ENCODE results near the gene DBH. TPM values are rescaled to one million over a fixed set of nuclear protein-coding genes. Genes with fewer than 3 reads are reported as not detected.
A peak's percentile ranks its signal among the peaks of the same experiment; 100 is the strongest.

Gene DBH
- total and polyA plus RNA-seq, 2 donors from 2014 or later: 0.39 TPM; not detected in 1

GRCh38 chr9:133632806-133633680, 3.1 kb upstream of the DBH start:
- DNase-seq: peak in 1 of 5 donors; percentile 60
- intact Hi-C loops (cut with DNase I): no loop called here
- FAIRE-seq: no peak
- no peaks in the 10 kb centered on the region for H3K27me3 ChIP-seq (ENCODE audit: control insufficient read depth, insufficient read depth, low read length)
- H3K27ac ChIP-seq (ENCODE audit: low read depth in 2 of 2, low read length in 2 of 2): no peak overlapping the region
- H3K4me1 ChIP-seq (ENCODE audit: control insufficient read depth in 2 of 3, insufficient read depth in 2 of 3, low read depth in 1 of 3, low read length in 3 of 3): peaks cover 0 to 7% (median 0%) of the 10 kb centered on the region in 3 donors
- TF ChIP-seq CTCF (IDR thresholded peaks at IDR 0.05; ENCODE audit: borderline replicate concordance, extremely low read depth, insufficient read depth): no peak
- H3K36me3 ChIP-seq (ENCODE audit: control insufficient read depth in 2 of 3, insufficient read depth in 3 of 3, low read length in 3 of 3): no peaks in the 10 kb centered on the region
- H3K4me3 ChIP-seq (ENCODE audit: low read length in 3 of 3): no peak overlapping the region
- H3K9ac ChIP-seq (ENCODE audit: low read length in 3 of 3): no peak overlapping the region
- H3K9me3 ChIP-seq (ENCODE audit: control insufficient read depth in 2 of 3, insufficient read depth in 1 of 3, low read length in 3 of 3): no peaks in the 10 kb centered on the region

GRCh38 chr9:133633681-133634080, 2.5 kb upstream of the DBH start:
- no peak overlapping the region for H3K9ac ChIP-seq (ENCODE audit: low read length in 3 of 3)
- TF ChIP-seq CTCF (IDR thresholded peaks at IDR 0.05; ENCODE audit: borderline replicate concordance, extremely low read depth, insufficient read depth): no peak
- H3K4me1 ChIP-seq (ENCODE audit: control insufficient read depth in 2 of 3, insufficient read depth in 2 of 3, low read depth in 1 of 3, low read length in 3 of 3): peaks cover 0 to 7% (median 0%) of the 10 kb centered on the region in 3 donors
- DNase-seq (peak in 2 of 5 donors; percentile 23 to 61), FAIRE-seq (no peak)
- no peak overlapping the region for H3K4me3 ChIP-seq (ENCODE audit: low read length in 3 of 3)
- no peaks in the 10 kb centered on the region for H3K27me3 ChIP-seq (ENCODE audit: control insufficient read depth, insufficient read depth, low read length)
- intact Hi-C loops (cut with DNase I): no loop called here
- H3K36me3 ChIP-seq (ENCODE audit: control insufficient read depth in 2 of 3, insufficient read depth in 3 of 3, low read length in 3 of 3): no peaks in the 10 kb centered on the region
- no peak overlapping the region for H3K27ac ChIP-seq (ENCODE audit: low read depth in 2 of 2, low read length in 2 of 2)
- no peaks in the 10 kb centered on the region for H3K9me3 ChIP-seq (ENCODE audit: control insufficient read depth in 2 of 3, insufficient read depth in 1 of 3, low read length in 3 of 3)

GRCh38 chr9:133634081-133634691, 2.0 kb upstream of the DBH start:
- no peak overlapping the region for H3K27ac ChIP-seq (ENCODE audit: low read depth in 2 of 2, low read length in 2 of 2)
- peak; percentile 58 to 74 (median 66) for DNase-seq
- no peaks in the 10 kb centered on the region for H3K9me3 ChIP-seq (ENCODE audit: control insufficient read depth in 2 of 3, insufficient read depth in 1 of 3, low read length in 3 of 3)
- H3K4me3 ChIP-seq (ENCODE audit: low read length in 3 of 3): no peak overlapping the region
- no peaks in the 10 kb centered on the region for H3K36me3 ChIP-seq (ENCODE audit: control insufficient read depth in 2 of 3, insufficient read depth in 3 of 3, low read length in 3 of 3)
- no peak for FAIRE-seq
- no peaks in the 10 kb centered on the region for H3K27me3 ChIP-seq (ENCODE audit: control insufficient read depth, insufficient read depth, low read length)
- H3K9ac ChIP-seq (ENCODE audit: low read length in 3 of 3): no peak overlapping the region
- peaks cover 0 to 7% (median 0%) of the 10 kb centered on the region in 3 donors for H3K4me1 ChIP-seq (ENCODE audit: control insufficient read depth in 2 of 3, insufficient read depth in 2 of 3, low read depth in 1 of 3, low read length in 3 of 3)
- no peak for TF ChIP-seq CTCF (IDR thresholded peaks at IDR 0.05; ENCODE audit: borderline replicate concordance, extremely low read depth, insufficient read depth)
- intact Hi-C loops (cut with DNase I): no loop called here

Measured in kidney (tissue), 14 donors.